ENCODE measurements around the gene PRDM15.

PRDM15 gene

DNA sequence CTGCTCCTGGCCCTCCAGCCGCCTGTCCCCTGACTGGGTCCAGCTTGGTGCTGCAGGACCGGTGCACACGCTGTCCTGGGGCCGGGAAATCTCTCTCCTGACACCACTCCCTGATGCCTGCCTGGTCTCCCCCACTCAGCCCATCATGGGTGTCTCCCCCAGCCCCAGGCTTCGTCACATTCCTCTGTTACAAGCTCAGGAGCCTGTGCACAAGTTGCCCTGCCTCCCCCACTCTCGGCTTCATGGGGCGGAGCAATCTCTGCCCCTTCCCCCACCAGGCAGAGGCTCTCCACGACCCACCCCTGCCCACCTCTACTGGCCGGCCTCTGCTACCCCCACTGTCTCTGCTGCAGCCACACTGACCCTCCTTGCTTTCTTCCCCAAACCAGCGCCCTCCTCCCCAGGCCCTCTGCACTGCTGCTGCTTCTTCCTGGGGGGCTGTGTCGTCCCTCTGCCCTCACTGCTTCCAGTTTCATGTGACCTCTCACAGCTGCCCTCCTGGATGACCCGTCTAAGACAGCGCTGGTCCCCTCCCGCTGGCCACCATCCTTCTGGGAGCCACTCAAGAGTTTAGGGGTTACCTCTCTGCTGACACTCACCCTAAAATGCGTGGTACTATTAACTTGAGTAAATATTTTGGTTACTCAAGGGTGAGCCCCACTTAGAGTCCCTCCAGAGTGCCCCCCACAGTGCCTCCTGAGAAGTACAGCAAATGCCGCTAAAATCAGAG, 106.6 kb downstream of the PRDM15 start:
- Histone ChIP-seq H4K20me1 (ENCODE audit: insufficient read depth, low read length, poor library complexity, severe bottlenecking) (no peaks in the 10 kb centered on the region), H3K27me3 (ENCODE audit: insufficient read depth, low read length, poor library complexity, severe bottlenecking) (no peaks in the 10 kb centered on the region), H3K9me2 (replicated peaks; ENCODE audit: low read depth, low read length) (no peaks in the 10 kb centered on the region), H2AFZ (ENCODE audit: low read length) (no peak overlapping the region), H3K36me3 (ENCODE audit: insufficient read depth, low read length) (no peaks in the 10 kb centered on the region), H3F3A (ENCODE audit: low read depth) (no peaks in the 10 kb centered on the region), H3K4me3 (ENCODE audit: low read length, poor library complexity, severe bottlenecking) (no peak overlapping the region), H3K9ac (ENCODE audit: low read depth, low read length, poor library complexity, severe bottlenecking) (no peak overlapping the region), H3K4me2 (ENCODE audit: low read depth, low read length, poor library complexity, severe bottlenecking) (no peak overlapping the region), H3K4me1 (ENCODE audit: insufficient read depth, low read length, poor library complexity, severe bottlenecking) (peaks cover 18% of the 10 kb centered on the region), H3K9me3 (ENCODE audit: insufficient read depth, low read depth, low read length) (no peaks in the 10 kb centered on the region), H3K79me2 (ENCODE audit: insufficient read depth, low read length) (no peaks in the 10 kb centered on the region)
- TF ChIP-seq EZH2phosphoT487 (IDR thresholded peaks at IDR 0.05; ENCODE audit: borderline replicate concordance): no peak
- TF ChIP-seq, protein P1, sequence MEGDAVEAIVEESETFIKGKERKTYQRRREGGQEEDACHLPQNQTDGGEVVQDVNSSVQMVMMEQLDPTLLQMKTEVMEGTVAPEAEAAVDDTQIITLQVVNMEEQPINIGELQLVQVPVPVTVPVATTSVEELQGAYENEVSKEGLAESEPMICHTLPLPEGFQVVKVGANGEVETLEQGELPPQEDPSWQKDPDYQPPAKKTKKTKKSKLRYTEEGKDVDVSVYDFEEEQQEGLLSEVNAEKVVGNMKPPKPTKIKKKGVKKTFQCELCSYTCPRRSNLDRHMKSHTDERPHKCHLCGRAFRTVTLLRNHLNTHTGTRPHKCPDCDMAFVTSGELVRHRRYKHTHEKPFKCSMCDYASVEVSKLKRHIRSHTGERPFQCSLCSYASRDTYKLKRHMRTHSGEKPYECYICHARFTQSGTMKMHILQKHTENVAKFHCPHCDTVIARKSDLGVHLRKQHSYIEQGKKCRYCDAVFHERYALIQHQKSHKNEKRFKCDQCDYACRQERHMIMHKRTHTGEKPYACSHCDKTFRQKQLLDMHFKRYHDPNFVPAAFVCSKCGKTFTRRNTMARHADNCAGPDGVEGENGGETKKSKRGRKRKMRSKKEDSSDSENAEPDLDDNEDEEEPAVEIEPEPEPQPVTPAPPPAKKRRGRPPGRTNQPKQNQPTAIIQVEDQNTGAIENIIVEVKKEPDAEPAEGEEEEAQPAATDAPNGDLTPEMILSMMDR (conservative IDR thresholded peaks at IDR 0.05; ENCODE audit: low read length): peak; percentile 30; the same call in 1 of the 2 replicates

DNA sequence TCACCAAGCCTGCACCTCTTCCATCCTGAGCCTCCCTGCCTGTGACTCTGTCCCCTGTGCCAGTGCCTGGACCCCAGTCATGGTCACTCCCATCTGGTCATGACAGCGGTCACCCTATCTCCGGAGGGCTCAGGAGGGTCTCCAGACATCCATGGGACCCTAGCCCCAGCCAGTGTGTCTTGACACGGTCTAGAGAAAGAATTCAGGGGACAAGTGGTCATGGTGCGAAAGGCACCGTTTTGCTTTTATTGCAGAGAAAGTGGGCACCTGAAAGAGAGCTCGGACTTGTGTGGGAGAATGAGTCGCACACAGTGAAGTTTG, 107.6 kb downstream of the PRDM15 start:
- no peaks in the 10 kb centered on the region for H3K79me2 ChIP-seq (ENCODE audit: insufficient read depth, low read length)
- TF ChIP-seq EZH2phosphoT487 (IDR thresholded peaks at IDR 0.05; ENCODE audit: borderline replicate concordance): no peak
- TF ChIP-seq, protein P1 (conservative IDR thresholded peaks at IDR 0.05; ENCODE audit: low read length): no peak
- H3K4me1 ChIP-seq (ENCODE audit: insufficient read depth, low read length, poor library complexity, severe bottlenecking): peaks cover 18% of the 10 kb centered on the region
- H3K4me3 ChIP-seq (ENCODE audit: low read length, poor library complexity, severe bottlenecking): no peak overlapping the region
- no peaks in the 10 kb centered on the region for H3F3A ChIP-seq (ENCODE audit: low read depth)
- H3K4me2 ChIP-seq (ENCODE audit: low read depth, low read length, poor library complexity, severe bottlenecking): no peak overlapping the region
- no peaks in the 10 kb centered on the region for H3K9me2 ChIP-seq (replicated peaks; ENCODE audit: low read depth, low read length)
- no peaks in the 10 kb centered on the region for H3K9me3 ChIP-seq (ENCODE audit: insufficient read depth, low read depth, low read length)
- no peaks in the 10 kb centered on the region for H3K27me3 ChIP-seq (ENCODE audit: insufficient read depth, low read length, poor library complexity, severe bottlenecking)
- no peak overlapping the region for H3K9ac ChIP-seq (ENCODE audit: low read depth, low read length, poor library complexity, severe bottlenecking)
- no peaks in the 10 kb centered on the region for H4K20me1 ChIP-seq (ENCODE audit: insufficient read depth, low read length, poor library complexity, severe bottlenecking)
- H3K36me3 ChIP-seq (ENCODE audit: insufficient read depth, low read length): no peaks in the 10 kb centered on the region
- H2AFZ ChIP-seq (ENCODE audit: low read length): no peak overlapping the region

DNA sequence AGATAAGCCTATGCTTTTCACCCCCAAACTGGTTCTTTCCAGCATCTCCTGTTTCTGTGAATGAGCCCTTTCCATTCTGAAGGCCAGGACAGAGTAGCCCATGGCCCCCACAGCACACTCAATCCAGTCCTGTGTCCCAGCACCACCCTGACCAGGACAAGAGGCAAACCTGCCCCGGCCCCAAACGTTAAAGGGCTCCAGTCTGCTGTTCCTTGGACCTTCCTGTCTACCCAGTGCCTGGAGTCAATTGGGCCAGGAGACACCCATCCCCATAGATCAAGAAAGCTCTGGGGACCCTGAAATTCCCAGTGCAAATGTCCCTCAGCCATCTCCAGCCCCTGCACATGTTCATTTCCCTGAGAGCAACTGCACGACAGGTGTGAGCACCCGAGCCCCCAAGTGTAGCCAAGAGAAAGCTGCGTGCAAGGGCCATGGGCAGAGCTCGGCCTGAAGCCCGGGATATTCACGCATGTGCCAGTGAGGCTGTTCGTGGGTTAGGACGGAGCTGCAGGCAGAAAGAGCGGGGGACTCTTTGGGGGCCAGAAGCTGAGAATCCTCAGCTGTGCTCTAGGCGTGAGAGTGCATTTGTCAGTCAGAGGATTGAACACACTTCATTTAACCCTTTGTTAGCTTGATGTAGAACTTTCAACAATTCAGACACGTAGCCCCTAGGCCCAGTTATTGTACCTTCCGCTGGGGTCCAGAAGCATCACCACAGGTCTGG, 108.1 kb downstream of the PRDM15 start:
- H3K9me3 ChIP-seq (ENCODE audit: insufficient read depth, low read depth, low read length): no peaks in the 10 kb centered on the region
- H3K79me2 ChIP-seq (ENCODE audit: insufficient read depth, low read length): no peaks in the 10 kb centered on the region
- no peaks in the 10 kb centered on the region for H3K9me2 ChIP-seq (replicated peaks; ENCODE audit: low read depth, low read length)
- H3K4me3 ChIP-seq (ENCODE audit: low read length, poor library complexity, severe bottlenecking): no peak overlapping the region
- no peaks in the 10 kb centered on the region for H3K36me3 ChIP-seq (ENCODE audit: insufficient read depth, low read length)
- no peak for TF ChIP-seq EZH2phosphoT487 (IDR thresholded peaks at IDR 0.05; ENCODE audit: borderline replicate concordance)
- TF ChIP-seq, protein P1 (conservative IDR thresholded peaks at IDR 0.05; ENCODE audit: low read length): no peak
- H3K9ac ChIP-seq (ENCODE audit: low read depth, low read length, poor library complexity, severe bottlenecking): no peak overlapping the region
- no peaks in the 10 kb centered on the region for H3F3A ChIP-seq (ENCODE audit: low read depth)
- no peak overlapping the region for H2AFZ ChIP-seq (ENCODE audit: low read length)
- H3K4me2 ChIP-seq (ENCODE audit: low read depth, low read length, poor library complexity, severe bottlenecking): no peak overlapping the region
- H4K20me1 ChIP-seq (ENCODE audit: insufficient read depth, low read length, poor library complexity, severe bottlenecking): no peaks in the 10 kb centered on the region
- H3K27me3 ChIP-seq (ENCODE audit: insufficient read depth, low read length, poor library complexity, severe bottlenecking): no peaks in the 10 kb centered on the region
- peaks cover 18% of the 10 kb centered on the region for H3K4me1 ChIP-seq (ENCODE audit: insufficient read depth, low read length, poor library complexity, severe bottlenecking)
